HG03457 (cell line): ENCODE measurements around the gene KLF7.

ENCODE experiments used
- ATAC-seq: cut with Tn5 transposase; IDR thresholded peaks from one replicate; pipeline ENCODE4 v1.9.1; 2021; ENCODE audit warnings: moderate number of reproducible peaks; ENCODE audit not compliant: unreplicated experiment

Gene KLF7

GRCh38 chr2:207165121-207166038, at the start of gene KLF7:
Gene KLF7, minus strand, starts transcription at chr2:207165948. Its CDS starts 380 bp downstream, at chr2:207165568.
- ATAC-seq, result no peak

- no peak for ATAC-seq
Measured at GRCh38 chr2:207215308-207215707, 49.6 kb upstream of the KLF7 start.

- ATAC-seq, result no peak
Measured at GRCh38 chr2:207214446-207214845, 48.7 kb upstream of the KLF7 start.

- ATAC-seq, result no peak
Measured at GRCh38 chr2:207206011-207206410, 40.3 kb upstream of the KLF7 start.

GRCh38 chr2:207205173-207205957, 39.6 kb upstream of the KLF7 start:
- no peak for ATAC-seq

- ATAC-seq, result no peak
Measured at GRCh38 chr2:207203056-207203455, 37.3 kb upstream of the KLF7 start.

DNA sequence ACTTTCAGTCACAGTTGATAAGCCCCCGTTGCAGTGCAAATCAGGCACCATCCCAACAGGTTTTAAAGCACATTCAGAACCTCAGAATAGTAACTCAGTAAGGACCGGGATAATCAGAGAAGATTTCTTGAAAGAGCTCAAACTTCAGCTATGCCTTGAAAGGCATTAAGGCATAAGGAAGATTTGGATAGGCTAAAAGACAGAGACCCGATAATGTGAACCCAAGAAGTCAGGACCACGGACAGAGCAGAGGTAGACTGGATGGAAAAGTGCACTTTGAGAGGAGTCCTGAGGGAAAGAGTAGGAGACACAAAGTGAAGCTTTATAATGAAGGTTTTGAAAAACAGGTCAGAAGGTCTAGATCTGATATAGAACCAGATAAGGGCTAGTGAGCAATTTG, 36.9 kb upstream of the KLF7 start:
- ATAC-seq, result no peak

- no peak for ATAC-seq
Measured at GRCh38 chr2:207201416-207201815, 35.7 kb upstream of the KLF7 start.

DNA sequence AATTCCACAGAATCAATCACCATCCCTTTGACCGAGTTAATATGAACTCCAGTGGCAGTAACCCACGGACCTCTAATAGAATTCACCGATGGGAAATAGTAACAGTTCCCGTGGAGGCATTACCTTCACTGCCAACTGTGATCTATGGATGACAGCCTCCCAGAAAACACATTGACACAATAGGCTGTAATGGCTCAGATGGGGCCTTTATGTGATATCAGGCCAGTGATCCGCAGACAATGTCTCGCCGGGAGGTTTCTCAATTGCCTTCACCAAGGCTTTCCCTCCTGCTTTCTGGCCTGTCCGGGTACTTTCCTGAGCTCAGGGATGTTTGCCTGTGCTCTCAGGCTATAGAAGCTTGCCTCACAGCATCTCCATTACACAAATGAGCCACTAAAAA, 34.4 kb upstream of the KLF7 start:
- ATAC-seq, result no peak

GRCh38 chr2:207194028-207194427, 28.3 kb upstream of the KLF7 start:
- ATAC-seq, result no peak

- no peak for ATAC-seq
Measured at GRCh38 chr2:207188626-207189419, 23.1 kb upstream of the KLF7 start.

- no peak for ATAC-seq
Measured at GRCh38 chr2:207185372-207185771, 19.6 kb upstream of the KLF7 start.

- no peak for ATAC-seq
Measured at GRCh38 chr2:207184768-207185167, 19.0 kb upstream of the KLF7 start.

- no peak for ATAC-seq
Measured at GRCh38 chr2:207184348-207184747, 18.6 kb upstream of the KLF7 start.

GRCh38 chr2:207183506-207183905, 17.8 kb upstream of the KLF7 start:
- ATAC-seq, result no peak

DNA sequence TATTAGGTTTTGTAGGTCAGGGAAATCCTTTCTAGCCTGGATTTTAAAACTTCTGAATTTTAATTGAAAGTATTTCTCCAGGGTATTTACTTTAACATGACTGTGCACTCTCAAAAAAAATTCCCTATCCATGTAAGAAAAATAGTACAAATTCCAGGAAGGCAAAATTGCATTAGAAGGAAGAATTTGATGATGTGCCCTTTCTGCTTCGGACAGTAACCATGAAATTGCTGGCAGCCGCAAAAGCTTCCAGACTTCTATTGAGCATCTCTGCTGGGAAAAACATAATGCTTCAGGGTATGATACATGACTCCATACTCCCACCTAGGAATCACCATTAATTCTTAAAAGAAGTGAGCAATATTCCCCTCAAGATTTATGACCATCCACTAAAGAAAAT, 17.2 kb upstream of the KLF7 start:
- no peak for ATAC-seq

DNA sequence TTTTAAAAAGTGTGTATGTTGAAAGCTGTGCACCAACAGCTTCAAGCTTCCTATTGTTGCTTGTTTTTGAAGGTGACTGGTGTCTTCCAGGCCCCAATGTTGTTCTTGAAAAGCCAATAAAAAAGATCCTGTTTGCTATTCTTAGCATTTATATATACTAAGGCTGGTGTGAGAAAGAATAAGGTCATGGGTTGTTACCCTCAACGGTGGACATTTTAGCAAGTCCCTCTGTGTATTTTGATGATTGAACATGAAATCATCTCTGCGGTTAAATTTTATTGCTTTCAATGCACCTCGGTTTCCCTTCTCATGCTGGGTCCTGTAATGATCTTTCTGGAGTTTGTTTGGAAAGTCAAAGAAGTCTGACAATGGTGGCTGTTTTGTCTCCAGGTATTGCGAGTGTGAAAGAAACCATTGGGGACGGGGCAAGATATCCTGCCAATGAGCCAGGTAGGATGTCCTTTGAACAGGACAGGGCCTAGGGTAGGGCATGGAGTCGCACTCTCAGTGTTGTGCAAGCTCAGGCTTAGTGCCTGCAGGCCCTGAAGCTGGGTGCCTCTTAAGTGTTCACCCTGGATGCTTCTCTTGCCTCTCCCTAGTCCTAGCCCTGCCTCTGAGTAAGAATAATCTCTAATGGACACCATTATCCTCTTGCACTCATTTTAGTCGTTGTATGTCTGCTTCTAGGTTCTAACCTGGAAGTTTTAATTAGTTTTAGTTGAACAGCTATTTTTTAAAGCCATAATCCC, 16.0 kb upstream of the KLF7 start:
- ATAC-seq, result no peak

DNA sequence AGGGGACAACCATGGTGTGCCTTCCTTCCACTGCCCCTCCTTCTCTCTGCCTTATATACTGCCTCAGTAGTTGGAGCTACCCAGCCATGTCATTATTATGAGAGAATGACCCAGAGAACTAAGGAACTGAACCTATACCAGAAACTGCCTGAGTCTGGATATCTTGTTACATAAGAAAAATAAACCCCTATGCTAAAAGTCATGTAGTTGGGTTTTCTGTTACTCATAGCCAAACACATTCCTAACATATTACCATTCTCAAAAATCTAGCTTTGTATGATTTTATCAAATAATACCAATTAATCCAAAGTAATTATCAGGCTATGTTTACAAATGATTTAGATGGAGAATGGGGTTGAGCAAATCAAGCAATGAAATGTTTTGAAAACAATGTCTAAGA, 15.0 kb upstream of the KLF7 start:
- no peak for ATAC-seq

DNA sequence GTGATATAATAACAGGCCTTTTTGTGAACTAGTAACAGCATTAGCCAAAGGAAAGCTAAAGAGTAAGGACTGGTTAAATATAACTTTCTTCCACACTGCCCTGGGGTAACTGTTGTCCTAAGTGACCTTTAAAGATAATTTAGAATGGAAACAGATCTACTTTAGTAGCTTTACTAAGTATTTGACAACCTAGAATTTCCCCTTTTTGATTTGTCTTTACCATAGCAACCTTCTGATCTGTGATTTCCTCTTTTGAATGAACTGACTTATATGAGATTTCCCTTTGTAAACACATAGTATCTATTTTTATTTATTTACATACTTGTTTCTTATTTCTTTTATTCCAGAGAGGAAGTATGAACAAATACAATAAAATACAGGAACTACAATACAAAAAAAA, 10.5 kb upstream of the KLF7 start:
- ATAC-seq, result no peak

DNA sequence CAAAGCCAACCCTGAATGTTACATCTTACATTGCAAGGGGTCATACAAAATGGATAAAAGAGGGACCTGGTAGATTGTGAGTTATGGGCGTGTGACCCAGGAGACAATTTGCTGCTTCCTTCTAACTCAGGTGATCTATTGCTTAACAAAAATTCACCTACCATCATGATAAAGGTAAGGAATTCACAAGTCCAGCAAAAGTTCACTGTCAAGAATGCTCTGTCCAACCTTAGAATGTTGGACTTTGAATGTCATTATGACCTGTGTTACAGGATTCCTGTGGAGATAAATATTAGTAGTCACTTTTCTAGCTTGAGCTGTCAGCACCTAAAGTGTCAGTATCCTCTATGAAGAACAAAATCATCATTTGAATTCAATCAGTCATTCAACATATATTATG, 7.9 kb upstream of the KLF7 start:
- no peak for ATAC-seq
